Measurements from ENCODE around the gene RHOXF1. TPM values are rescaled to one million over a fixed set of nuclear protein-coding genes. Genes with fewer than 3 reads are reported as not detected.
"Not testable (repeated sequence)": the region's sequence is repeated elsewhere in the genome, so short reads cannot be mapped to it uniquely, and the experiment has no call there.

Gene RHOXF1
- total RNA-seq, 4 donors from 2014 or later, result not detected

DNA sequence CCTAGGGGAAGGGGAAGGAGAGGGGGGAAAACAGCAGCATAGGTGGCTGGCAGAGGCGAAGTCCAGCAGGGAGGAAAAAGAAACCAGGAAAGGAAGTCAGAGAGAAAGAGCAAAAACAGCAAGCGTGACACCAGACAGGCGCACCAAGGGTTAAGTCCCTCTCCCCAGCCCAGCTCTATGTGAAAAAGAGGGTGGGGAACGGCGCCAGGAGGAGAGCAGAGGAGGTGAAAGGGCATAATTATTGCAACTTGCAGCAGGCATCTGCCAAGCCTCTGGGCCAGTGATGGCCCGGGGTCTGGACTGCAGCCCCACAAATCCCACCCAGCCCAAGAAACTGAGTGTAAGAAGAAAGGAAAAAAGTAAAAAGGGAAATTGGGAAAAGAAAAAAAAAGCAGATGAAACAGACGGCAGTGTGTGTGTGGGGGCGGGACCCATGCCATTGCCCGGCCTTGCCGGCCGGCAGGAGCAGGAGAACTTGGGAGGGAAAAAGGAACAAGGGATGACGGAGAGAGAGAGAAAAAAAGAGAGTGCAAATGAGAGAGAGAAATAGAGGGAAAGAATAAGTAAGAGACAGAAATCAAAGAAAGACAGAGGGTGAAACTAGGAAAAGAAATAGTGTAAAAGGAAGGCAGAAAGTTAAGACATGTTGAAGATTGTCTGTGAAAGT is 28.6 kb upstream of the RHOXF1 start:
- H3K27ac ChIP-seq, result no peak overlapping the region
- no peaks in the 10 kb centered on the region for H3K27me3 ChIP-seq
- H3K4me1 ChIP-seq, result peaks cover 0 to 5% (median 0%) of the 10 kb centered on the region in 3 donors
- TF ChIP-seq, protein P1, sequence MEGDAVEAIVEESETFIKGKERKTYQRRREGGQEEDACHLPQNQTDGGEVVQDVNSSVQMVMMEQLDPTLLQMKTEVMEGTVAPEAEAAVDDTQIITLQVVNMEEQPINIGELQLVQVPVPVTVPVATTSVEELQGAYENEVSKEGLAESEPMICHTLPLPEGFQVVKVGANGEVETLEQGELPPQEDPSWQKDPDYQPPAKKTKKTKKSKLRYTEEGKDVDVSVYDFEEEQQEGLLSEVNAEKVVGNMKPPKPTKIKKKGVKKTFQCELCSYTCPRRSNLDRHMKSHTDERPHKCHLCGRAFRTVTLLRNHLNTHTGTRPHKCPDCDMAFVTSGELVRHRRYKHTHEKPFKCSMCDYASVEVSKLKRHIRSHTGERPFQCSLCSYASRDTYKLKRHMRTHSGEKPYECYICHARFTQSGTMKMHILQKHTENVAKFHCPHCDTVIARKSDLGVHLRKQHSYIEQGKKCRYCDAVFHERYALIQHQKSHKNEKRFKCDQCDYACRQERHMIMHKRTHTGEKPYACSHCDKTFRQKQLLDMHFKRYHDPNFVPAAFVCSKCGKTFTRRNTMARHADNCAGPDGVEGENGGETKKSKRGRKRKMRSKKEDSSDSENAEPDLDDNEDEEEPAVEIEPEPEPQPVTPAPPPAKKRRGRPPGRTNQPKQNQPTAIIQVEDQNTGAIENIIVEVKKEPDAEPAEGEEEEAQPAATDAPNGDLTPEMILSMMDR (IDR thresholded peaks at IDR 0.05), result no peak
- no peak for TF ChIP-seq POLR2A (IDR thresholded peaks at IDR 0.05)
- H3K36me3 ChIP-seq, result no peaks in the 10 kb centered on the region
- DNase-seq, result no peak
- 31 to 48% methylated on average over 7 to 12 of the region's 12 CpGs for WGBS, 2 donors
- no peak overlapping the region for H3K4me3 ChIP-seq
- H3K9me3 ChIP-seq, result no peaks in the 10 kb centered on the region
- intact Hi-C loops (cut with DNase I), result no loop called here

DNA sequence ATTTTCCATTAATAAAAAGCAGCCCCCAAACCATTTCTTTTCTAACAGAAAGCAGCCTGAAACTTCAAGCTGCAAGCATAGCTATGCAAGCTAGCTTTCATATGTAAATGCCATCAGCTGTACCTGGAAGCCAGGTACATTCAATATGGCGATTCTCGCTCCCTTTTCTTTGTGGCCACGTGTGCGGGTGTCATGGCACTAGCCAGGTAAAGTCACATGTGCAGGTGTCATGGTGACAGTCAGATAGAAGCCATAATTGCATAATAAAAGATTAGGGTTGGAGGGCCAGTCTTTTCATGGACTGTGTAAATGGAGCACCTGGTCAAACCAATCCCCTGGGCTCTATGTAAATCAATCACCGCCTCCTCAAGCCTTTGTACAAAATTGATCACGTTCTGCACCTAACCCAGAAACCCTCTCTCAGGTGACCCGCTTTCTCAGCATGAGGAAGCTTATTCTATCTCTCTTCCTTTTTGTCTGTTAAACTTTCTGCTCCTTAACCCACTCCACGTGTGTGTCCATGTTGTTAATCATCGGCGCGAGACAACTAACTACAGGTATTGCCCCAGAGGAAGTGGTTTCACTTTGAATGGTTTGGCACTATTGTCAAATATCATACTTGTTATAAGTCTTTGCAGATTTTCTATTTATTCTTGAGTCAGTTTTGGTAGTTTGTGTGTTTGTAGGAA is 24.7 kb upstream of the RHOXF1 start:
- Histone ChIP-seq H3K9me3 (no peaks in the 10 kb centered on the region), H3K4me1 (peaks cover 0 to 5% (median 0%) of the 10 kb centered on the region in 3 donors), H3K27ac (no peak overlapping the region), H3K36me3 (no peaks in the 10 kb centered on the region), H3K4me3 (no peak overlapping the region), H3K27me3 (no peaks in the 10 kb centered on the region)
- intact Hi-C loops (cut with DNase I), result no loop called here
- no peak for DNase-seq
- TF ChIP-seq, protein P1 (IDR thresholded peaks at IDR 0.05), result no peak
- TF ChIP-seq POLR2A (IDR thresholded peaks at IDR 0.05), result no peak
- WGBS, 2 donors, result 75 to 84% methylated on average over 11 of the region's 11 CpGs

DNA sequence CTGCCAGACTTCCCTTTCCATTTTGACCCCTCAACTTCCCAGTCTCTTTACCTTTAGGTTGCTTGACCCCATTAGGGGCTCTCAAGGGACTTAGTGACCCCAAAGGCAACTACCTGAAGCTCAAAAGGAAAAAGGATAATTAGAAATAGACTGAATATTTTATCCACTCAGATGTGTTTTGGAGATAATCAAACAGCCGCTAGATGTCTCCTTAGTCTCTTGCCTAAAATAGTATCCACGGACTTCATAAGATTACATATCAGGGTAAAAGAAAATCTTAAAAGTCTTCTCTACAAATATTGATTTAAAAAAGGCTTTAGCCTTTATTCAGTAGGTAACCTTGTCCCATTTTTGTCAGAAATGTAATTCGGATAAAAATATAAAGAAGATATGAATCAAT is 21.7 kb upstream of the RHOXF1 start:
- no peak for DNase-seq
- no peak for TF ChIP-seq POLR2A (IDR thresholded peaks at IDR 0.05)
- TF ChIP-seq, protein P1 (IDR thresholded peaks at IDR 0.05), result no peak
- H3K36me3 ChIP-seq, result no peaks in the 10 kb centered on the region
- WGBS, 2 donors, result 54 to 84% methylated on average over 3 of the region's 3 CpGs
- intact Hi-C loops (cut with DNase I), result no loop called here
- no peaks in the 10 kb centered on the region for H3K9me3 ChIP-seq
- no peaks in the 10 kb centered on the region for H3K27me3 ChIP-seq
- no peaks in the 10 kb centered on the region for H3K4me1 ChIP-seq
- no peak overlapping the region for H3K4me3 ChIP-seq
- no peak overlapping the region for H3K27ac ChIP-seq

DNA sequence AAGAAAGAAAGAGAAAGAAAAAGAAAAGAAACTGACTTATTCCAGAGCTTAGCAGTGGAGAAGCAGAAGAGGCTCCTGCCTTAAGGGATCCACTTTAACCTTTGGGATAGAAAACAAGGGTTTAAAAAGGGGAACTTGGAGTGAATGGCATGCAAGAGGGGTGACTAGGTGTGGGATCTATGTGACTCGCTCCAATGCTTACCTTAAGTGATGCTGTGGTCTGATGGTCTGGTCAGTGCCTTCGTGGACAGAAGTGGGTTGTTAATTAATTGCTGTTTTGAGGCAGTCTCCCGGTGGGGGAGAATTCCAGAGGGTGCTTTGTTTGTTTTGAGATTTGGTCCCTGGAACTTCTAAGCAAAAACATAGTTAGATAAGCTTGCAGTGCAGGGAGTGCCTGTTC is 21.1 kb upstream of the RHOXF1 start:
- no peaks in the 10 kb centered on the region for H3K9me3 ChIP-seq
- no peak overlapping the region for H3K27ac ChIP-seq
- TF ChIP-seq, protein P1 (IDR thresholded peaks at IDR 0.05), result no peak
- no peak for TF ChIP-seq POLR2A (IDR thresholded peaks at IDR 0.05)
- H3K4me1 ChIP-seq, result no peaks in the 10 kb centered on the region
- H3K4me3 ChIP-seq, result no peak overlapping the region
- no peaks in the 10 kb centered on the region for H3K27me3 ChIP-seq
- no peaks in the 10 kb centered on the region for H3K36me3 ChIP-seq
- intact Hi-C loops (cut with DNase I), result no loop called here
- 53 to 59% methylated on average over 3 of the region's 3 CpGs for WGBS, 2 donors
- DNase-seq, result no peak

DNA sequence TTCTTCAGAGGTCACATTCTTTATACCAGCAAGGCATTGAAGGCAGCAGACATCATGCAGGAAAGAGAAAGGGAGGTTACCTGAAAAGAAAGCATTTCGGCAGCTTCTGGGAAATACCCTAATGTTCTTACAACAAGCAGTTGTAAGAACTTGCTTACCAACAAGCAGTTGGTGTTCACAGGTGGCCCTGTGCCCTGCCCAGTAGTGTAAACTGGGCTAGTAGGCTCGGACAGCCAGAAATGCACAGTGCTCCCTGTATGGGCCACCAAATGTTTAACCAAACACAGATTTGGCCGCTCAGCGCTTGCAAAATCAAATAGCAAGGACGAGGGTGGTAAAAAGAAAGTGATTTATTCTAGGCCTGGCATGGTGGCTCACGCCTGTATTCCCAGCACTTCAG is 20.4 kb upstream of the RHOXF1 start:
- no peaks in the 10 kb centered on the region for H3K36me3 ChIP-seq
- DNase-seq, result no peak
- intact Hi-C loops (cut with DNase I), result no loop called here
- H3K4me3 ChIP-seq, result no peak overlapping the region
- no peaks in the 10 kb centered on the region for H3K9me3 ChIP-seq
- WGBS, 2 donors, result 53 to 77% methylated on average over 5 to 6 of the region's 6 CpGs
- no peaks in the 10 kb centered on the region for H3K4me1 ChIP-seq
- H3K27me3 ChIP-seq, result no peaks in the 10 kb centered on the region
- no peak overlapping the region for H3K27ac ChIP-seq
- TF ChIP-seq, protein P1 (IDR thresholded peaks at IDR 0.05), result no peak
- no peak for TF ChIP-seq POLR2A (IDR thresholded peaks at IDR 0.05)

DNA sequence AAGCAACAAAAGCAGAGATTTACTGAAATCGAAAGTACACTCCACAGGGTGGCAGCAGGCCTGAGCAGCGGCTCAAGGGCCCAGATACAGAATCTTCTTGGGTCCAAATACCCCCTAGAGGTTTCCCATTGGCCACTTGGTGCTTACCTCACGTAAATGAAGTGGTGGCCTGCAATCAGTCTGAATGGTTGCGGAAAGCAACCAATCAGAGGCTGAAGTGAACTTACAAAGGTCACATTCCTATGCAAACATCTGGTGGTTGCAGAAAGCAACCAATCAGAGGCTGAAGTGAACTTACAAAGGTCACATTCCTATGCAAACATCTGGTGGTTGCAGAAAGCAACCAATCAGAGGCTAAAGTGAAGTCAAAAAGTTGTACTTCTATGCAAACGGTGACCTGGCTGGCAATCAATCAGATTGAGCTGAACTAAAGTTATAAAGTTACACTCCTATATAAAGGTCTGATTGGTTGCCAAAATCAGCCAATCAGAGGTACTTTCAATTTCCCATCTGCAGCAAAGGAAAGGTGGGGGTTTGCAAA is 12.7 kb upstream of the RHOXF1 start:
- H3K4me3 ChIP-seq; H3K27me3 ChIP-seq; H3K27ac ChIP-seq; H3K9me3 ChIP-seq; intact Hi-C loops (cut with DNase I); H3K36me3 ChIP-seq; DNase-seq; H3K4me1 ChIP-seq: not testable (repeated sequence)
- WGBS, 2 donors, result 76 to 94% methylated on average over 4 to 5 of the region's 5 CpGs
